H1 (cell line): ENCODE measurements around the gene VAV2. TPM values are rescaled to one million over a fixed set of nuclear protein-coding genes. Genes with fewer than 3 reads are reported as not detected.

Experiments used
- CTCF ChIA-PET: fragments of 300-600 bp; sonication (Branson Sonifier 250); formaldehyde crosslinking; loops from one replicate; lab custom pipeline; 2021; ENCODE audit not compliant: partially characterized antibody; lab: Charles Lee
- POLR2A ChIA-PET: fragments of 300-600 bp; sonication (Branson Sonifier 250); formaldehyde crosslinking; loops from one replicate; lab custom pipeline; 2021; ENCODE audit warnings: inconsistent platforms; ENCODE audit not compliant: partially characterized antibody; lab: Charles Lee
- DNase-seq, 2 experiments: peaks; one replicate each; pipeline versions ENCODE4 v3.0.0 to v3.0.0-alpha.2; 2010 to 2022; ENCODE audit warnings: low spot score in 2 of 2, low read depth in 1 of 2, mixed read lengths in 1 of 2
- FAIRE-seq: peaks from 2 replicates; lab custom pipeline; 2011; peaks lifted over from hg19 to GRCh38; lab: Jason Lieb, UNC
- H2AFZ ChIP-seq: 2 replicates; pipeline ENCODE4 v1.8.1; 2012; ENCODE audit warnings: low read length, inconsistent platforms
- H2AK5ac ChIP-seq: 2 replicates; pipeline ENCODE4 v1.6.1; 2013; ENCODE audit warnings: low read depth, low read length
- H2BK120ac ChIP-seq: replicated peaks from 2 replicates; pipeline ENCODE3; 2013; ENCODE audit warnings: low read depth, low read length, inconsistent platforms
- H2BK12ac ChIP-seq: 2 replicates; pipeline ENCODE4 v1.6.1; 2013; ENCODE audit warnings: low read depth, low read length
- H2BK15ac ChIP-seq: 2 replicates; pipeline ENCODE4 v1.6.1; 2013; ENCODE audit warnings: low read length
- H2BK20ac ChIP-seq: 2 replicates; pipeline ENCODE4 v1.6.1; 2013; ENCODE audit warnings: low read length
- H2BK5ac ChIP-seq: 2 replicates; pipeline ENCODE4 v1.6.1; 2013; ENCODE audit warnings: low read depth, low read length
- H3K14ac ChIP-seq: 2 replicates; pipeline ENCODE4 v1.6.1; 2013; ENCODE audit warnings: inconsistent platforms; ENCODE audit not compliant: insufficient read length
- H3K18ac ChIP-seq: 2 replicates; pipeline ENCODE4 v1.6.1; 2013; ENCODE audit warnings: low read length; ENCODE audit errors: extremely low read depth
- H3K23ac ChIP-seq: 2 replicates; pipeline ENCODE4 v1.6.1; 2013; ENCODE audit warnings: inconsistent platforms; ENCODE audit not compliant: insufficient read length
- H3K23me2 ChIP-seq: 2 replicates; pipeline ENCODE4 v1.6.1; 2013; ENCODE audit warnings: low read depth, low read length
- H3K27ac ChIP-seq: 2 replicates; pipeline ENCODE4 v1.6.1; 2011; ENCODE audit warnings: low read depth, low read length, inconsistent platforms
- H3K27me3 ChIP-seq, 4 experiments: replicated peaks in 1 of 4; 1 replicate in 1 of 4; 2 replicates in 3 of 4; pipeline versions ENCODE4 v1.6.1 to v1.8.1; 2011 to 2013; ENCODE audit warnings: low read length in 3 of 4, mild to moderate bottlenecking in 3 of 4, inconsistent platforms in 2 of 4, mixed read lengths in 2 of 4, moderate library complexity in 1 of 4; ENCODE audit not compliant: control insufficient read depth in 3 of 4, insufficient read depth in 3 of 4; ENCODE audit errors: extremely low read depth in 1 of 4
- H3K36me3 ChIP-seq, 4 experiments: 2 replicates each; pipeline versions ENCODE4 v1.6.1 to v1.8.1; 2011 to 2013; ENCODE audit warnings: mild to moderate bottlenecking in 4 of 4, low read length in 3 of 4, moderate library complexity in 2 of 4, control low read depth in 1 of 4, inconsistent platforms in 1 of 4; ENCODE audit not compliant: insufficient read depth in 4 of 4, control insufficient read depth in 2 of 4
- H3K4ac ChIP-seq: replicated peaks from 2 replicates; pipeline ENCODE3; 2013; ENCODE audit warnings: low read length, low read depth, mixed read lengths, inconsistent platforms; ENCODE audit not compliant: insufficient read length
- H3K4me1 ChIP-seq, 4 experiments: replicated peaks in 1 of 4; 1 replicate in 1 of 4; 2 replicates in 3 of 4; pipeline versions ENCODE4 v1.6.1 to v1.8.1; 2011 to 2013; ENCODE audit warnings: low read length in 3 of 4, inconsistent platforms in 2 of 4, mixed read lengths in 1 of 4; ENCODE audit not compliant: insufficient read depth in 4 of 4, control insufficient read depth in 3 of 4
- H3K4me2 ChIP-seq, 2 experiments: 2 replicates each; pipeline versions ENCODE4 v1.6.1 to v1.8.1; 2011 to 2013; ENCODE audit warnings: low read depth in 2 of 2, low read length in 2 of 2, control low read depth in 1 of 2, inconsistent platforms in 1 of 2, mild to moderate bottlenecking in 1 of 2; ENCODE audit not compliant: insufficient read depth in 1 of 2
- H3K4me3 ChIP-seq, 4 experiments: fragments of 200-600, 300-600 bp in 1 of 4; sonication (generic), shearing (Covaris generic), sonication (Bioruptor Twin) in 1 of 4; 2 replicates each; pipeline versions ENCODE4 v1.5.1 to v1.8.1; 2011 to 2016; ENCODE audit warnings: low read length in 4 of 4, low read depth in 3 of 4, control low read depth in 2 of 4, inconsistent platforms in 2 of 4, mild to moderate bottlenecking in 2 of 4, mixed read lengths in 1 of 4, moderate library complexity in 1 of 4; ENCODE audit not compliant: insufficient read depth in 2 of 4; ENCODE audit errors: extremely low read depth in 1 of 4
- H3K56ac ChIP-seq: replicated peaks from 2 replicates; pipeline ENCODE3; 2013; ENCODE audit warnings: low read depth, mild to moderate bottlenecking, mixed read lengths, low read length, inconsistent platforms; ENCODE audit not compliant: insufficient read length
- H3K79me1 ChIP-seq: 2 replicates; pipeline ENCODE4 v1.6.1; 2013; ENCODE audit warnings: low read depth, low read length, control low read depth
- H3K79me2 ChIP-seq, 2 experiments: 2 replicates each; pipeline versions ENCODE4 v1.6.1 to v1.8.1; 2012 to 2013; ENCODE audit warnings: low read length in 2 of 2, mild to moderate bottlenecking in 2 of 2, inconsistent platforms in 1 of 2; ENCODE audit not compliant: insufficient read depth in 2 of 2, control insufficient read depth in 1 of 2
- H3K9ac ChIP-seq, 4 experiments: replicated peaks in 1 of 4; 1 replicate in 1 of 4; 2 replicates in 3 of 4; pipeline versions ENCODE4 v1.6.1 to v1.8.1; 2011 to 2013; ENCODE audit warnings: low read depth in 3 of 4, low read length in 3 of 4, control low read depth in 2 of 4, mild to moderate bottlenecking in 2 of 4, moderate library complexity in 2 of 4, inconsistent platforms in 1 of 4; ENCODE audit errors: extremely low read depth in 1 of 4
- H3K9me3 ChIP-seq, 2 experiments: 2 replicates each; pipeline versions ENCODE4 v1.6.1 to v1.8.1; 2012 to 2013; ENCODE audit warnings: mild to moderate bottlenecking in 2 of 2, moderate library complexity in 2 of 2, control low read depth in 1 of 2, inconsistent platforms in 1 of 2, low read depth in 1 of 2, low read length in 1 of 2, mixed read lengths in 1 of 2; ENCODE audit not compliant: insufficient read depth in 2 of 2
- H4K20me1 ChIP-seq, 2 experiments: replicated peaks in 1 of 2; 2 replicates each; pipeline versions ENCODE3 to v1.8.1; 2011 to 2013; ENCODE audit warnings: inconsistent platforms in 2 of 2, low read length in 2 of 2, mild to moderate bottlenecking in 1 of 2; ENCODE audit not compliant: insufficient read depth in 2 of 2, control insufficient read depth in 1 of 2
- H4K5ac ChIP-seq: 2 replicates; pipeline ENCODE4 v1.6.1; 2013; ENCODE audit warnings: low read length, low read depth, mixed read lengths, inconsistent platforms; ENCODE audit not compliant: insufficient read length
- H4K8ac ChIP-seq: 2 replicates; pipeline ENCODE4 v1.8.0; 2013; ENCODE audit warnings: mild to moderate bottlenecking, moderate library complexity, low read length, inconsistent platforms; ENCODE audit not compliant: insufficient read depth; ENCODE audit errors: extremely low read depth
- H4K91ac ChIP-seq: replicated peaks from 2 replicates; pipeline ENCODE3; 2013; ENCODE audit warnings: low read length, mixed read lengths, inconsistent platforms; ENCODE audit not compliant: insufficient read length
- GABPA ChIP-seq: IDR thresholded peaks from 2 replicates; pipeline ENCODE4 v1.6.1; 2011; ENCODE audit warnings: mild to moderate bottlenecking, low read length, moderate library complexity, borderline replicate concordance; ENCODE audit not compliant: insufficient read depth
- SIX5 ChIP-seq: IDR thresholded peaks from 2 replicates; pipeline ENCODE4 v1.6.1; 2011; ENCODE audit warnings: mild to moderate bottlenecking, low read depth, low read length
- SP2 ChIP-seq: IDR thresholded peaks from 2 replicates; pipeline ENCODE4 v1.6.1; 2012; ENCODE audit warnings: mild to moderate bottlenecking, low read length, inconsistent platforms
- WGBS, 2 experiments: shearing (Covaris generic) in 1 of 2; methylation state at CpG; one replicate each; pipeline versions ENCODE4 v1.1.6 to v1.1.7; 2013 to 2015; ENCODE audit warnings: low lambda C conversion rate in 2 of 2, mixed read lengths in 2 of 2, inconsistent platforms in 1 of 2, low coverage in 1 of 2, missing lambda C conversion rate in 1 of 2; ENCODE audit not compliant: insufficient replicate concordance in 2 of 2, insufficient coverage in 1 of 2, insufficient read length in 1 of 2; ENCODE audit errors: extremely low coverage in 1 of 2, missing lambda C conversion rate in 1 of 2; 5-methylcytosine and 5-hydroxymethylcytosine counted together
- polyA plus RNA-seq, 7 experiments: library from polyadenylated mRNA; depleted of rRNA in 3 of 7; stranded (reverse) in 5 of 7; unstranded in 2 of 7; fragments of >200 nt in 5 of 7; fragments of 200-250 nt in 2 of 7; gene quantifications; 1 replicate in 5 of 7; 2 replicates in 1 of 7; 4 replicates in 1 of 7; pipeline versions ENCODE4 v1.2.1 to v1.2.3, GENCODE V29; 2011 to 2013; ENCODE audit warnings: missing spikeins in 2 of 7, mixed read lengths in 2 of 7
- total RNA-seq: library from RNA; stranded (reverse); fragmentation: NEBNext Ultra II Directional; extraction: Animal tissue kit (Norgen Biotek cat#: 25700); gene quantifications from 2 replicates; pipeline ENCODE4 v1.2.1, GENCODE V29; 2021

VAV2 gene
- total and polyA plus RNA-seq, 2 of the 8 experiments (the other 6 are each of a cell fraction or from before 2014, with no cell fraction given): 13.6 to 37.6 TPM

- DNase-seq (no peak), FAIRE-seq (no peak)
- peaks cover 0 to 7% of the 10 kb centered on the region in 2 experiments; a peak in 1 of 4 replicates for H3K79me2 ChIP-seq
- H4K8ac ChIP-seq: no peak overlapping the region
- no peak overlapping the region for H3K18ac ChIP-seq
- H2BK20ac ChIP-seq: no peak overlapping the region
- H3K27me3 ChIP-seq: no peaks in the 10 kb centered on the region
- no peak overlapping the region for H3K14ac ChIP-seq
- H3K4me2 ChIP-seq: no peak overlapping the region
- peaks cover 6 to 13% of the 10 kb centered on the region in 2 experiments for H4K20me1 ChIP-seq
- H4K5ac ChIP-seq: no peak overlapping the region
- ChIA-PET POLR2A (no interaction called here), CTCF (interaction anchor here (0.9 kb wide), 1 partner anchor 139 kb away, joined by 5 read pairs; no protein-coding TSS in a partner anchor)
- TF ChIP-seq SIX5 (no peak), GABPA (no peak), SP2 (no peak)
- no peak overlapping the region for H2BK5ac ChIP-seq
- WGBS, 2 experiments: 88% methylated on average over 4 of the region's 4 CpGs; no CpG with 5 or more reads in 1 of the 2 experiments
- H3K9me3 ChIP-seq: no peaks in the 10 kb centered on the region; a peak in 1 of 4 replicates
- no peak overlapping the region for H2AK5ac ChIP-seq
- no peak overlapping the region for H3K4me3 ChIP-seq
- H2BK12ac ChIP-seq: no peak overlapping the region
- no peak overlapping the region for H2AFZ ChIP-seq
- no peak overlapping the region for H4K91ac ChIP-seq
- H3K79me1 ChIP-seq: peaks cover 22% of the 10 kb centered on the region
- no peak overlapping the region for H2BK15ac ChIP-seq
- peaks cover 0 to 2% (median 0%) of the 10 kb centered on the region in 4 experiments; a peak in 1 of 8 replicates for H3K36me3 ChIP-seq
- no peak overlapping the region for H3K56ac ChIP-seq
- no peak overlapping the region for H3K23ac ChIP-seq
- no peak overlapping the region for H2BK120ac ChIP-seq
- no peaks in the 10 kb centered on the region; a peak in 3 of 7 replicates for H3K4me1 ChIP-seq
- no peak overlapping the region for H3K9ac ChIP-seq
- peaks cover 10% of the 10 kb centered on the region; the same call in 1 of the 2 replicates for H3K23me2 ChIP-seq
- no peak overlapping the region for H3K27ac ChIP-seq
- H3K4ac ChIP-seq: no peak overlapping the region
These were observed 137.4 kb downstream of the VAV2 start for GRCh38 chr9:133854765-133855164.
